Endothelial cell of umbilical vein (primary cell): ENCODE measurements around the gene NCOA5. TPM values are rescaled to one million over a fixed set of nuclear protein-coding genes. Genes with fewer than 3 reads are reported as not detected.

Experiments used
- BruUV-seq: library from RNA; stranded (reverse); fragments of 400-500 nt; replicated peaks from 2 replicates; lab custom pipeline; 2021; lab: Mats Ljungman, UMichigan
- CTCF ChIA-PET: fragments of 300-600, 350-600 bp; sonication (Branson Sonifier 250); formaldehyde crosslinking; loops from one replicate; lab custom pipeline; 2021; ENCODE audit warnings: antibody characterized with exemption, inconsistent platforms; lab: Charles Lee
- POLR2A ChIA-PET: fragments of 300-600, 350-600 bp; sonication (Branson Sonifier 250); formaldehyde crosslinking; loops from one replicate; lab custom pipeline; 2021; ENCODE audit warnings: antibody characterized with exemption, inconsistent platforms; lab: Charles Lee
- DNase-seq: peaks from one replicate; pipeline ENCODE4 v3.0.0-alpha.2; 2011; ENCODE audit warnings: low read depth, low spot score
- FAIRE-seq: peaks from 2 replicates; lab custom pipeline; 2011; peaks lifted over from hg19 to GRCh38; lab: Jason Lieb, UNC
- H2AFZ ChIP-seq: 2 replicates; pipeline ENCODE4 v1.6.0; 2012; ENCODE audit warnings: low read depth, low read length, control low read depth, inconsistent platforms
- H3K27ac ChIP-seq: 2 replicates; pipeline ENCODE4 v1.5.1; 2011; ENCODE audit warnings: low read depth, mild to moderate bottlenecking, control low read depth, low read length, moderate library complexity; ENCODE audit not compliant: insufficient read depth
- H3K27me3 ChIP-seq, 2 experiments: 2 replicates each; pipeline versions ENCODE4 v1.6.0 to v1.6.1; 2011; ENCODE audit warnings: low read length in 2 of 2, mixed read lengths in 1 of 2; ENCODE audit not compliant: control insufficient read depth in 2 of 2, insufficient read depth in 2 of 2
- H3K36me3 ChIP-seq, 2 experiments: 2 replicates in 1 of 2; 3 replicates in 1 of 2; pipeline ENCODE4 v1.5.1; 2011; ENCODE audit warnings: low read length in 2 of 2, mild to moderate bottlenecking in 1 of 2, moderate library complexity in 1 of 2; ENCODE audit not compliant: control insufficient read depth in 2 of 2, insufficient read depth in 2 of 2; ENCODE audit errors: extremely low read depth in 1 of 2
- H3K4me1 ChIP-seq: 3 replicates; pipeline ENCODE4 v1.5.1; 2011; ENCODE audit warnings: mild to moderate bottlenecking, low read length; ENCODE audit not compliant: control insufficient read depth, insufficient read depth; ENCODE audit errors: extremely low read depth
- H3K4me2 ChIP-seq: 2 replicates; pipeline ENCODE4 v1.6.1; 2011; ENCODE audit warnings: low read length, control low read depth, mixed read lengths; ENCODE audit not compliant: insufficient read depth
- H3K4me3 ChIP-seq, 3 experiments: fragments of 200-600 bp in 1 of 3; sonication (generic), shearing (Covaris generic) in 1 of 3; replicated peaks in 1 of 3; 2 replicates each; pipeline ENCODE4 v1.5.1; 2011 to 2016; ENCODE audit warnings: control low read depth in 3 of 3, low read length in 3 of 3, mild to moderate bottlenecking in 2 of 3, inconsistent platforms in 1 of 3, low read depth in 1 of 3, moderate library complexity in 1 of 3; ENCODE audit not compliant: insufficient read depth in 1 of 3
- H3K79me2 ChIP-seq: 2 replicates; pipeline ENCODE4 v1.6.0; 2012; ENCODE audit warnings: low read length, inconsistent platforms; ENCODE audit not compliant: control insufficient read depth, insufficient read depth
- H3K9ac ChIP-seq: replicated peaks from 2 replicates; pipeline ENCODE3; 2011; ENCODE audit warnings: low read length, control low read depth; ENCODE audit not compliant: insufficient read depth; ENCODE audit errors: extremely low read depth
- H3K9me1 ChIP-seq: replicated peaks from 3 replicates; pipeline ENCODE4 v1.6.0; 2011; ENCODE audit warnings: mild to moderate bottlenecking, low read length; ENCODE audit not compliant: control insufficient read depth, insufficient read depth; ENCODE audit errors: extremely low read depth
- H3K9me3 ChIP-seq: replicated peaks from 2 replicates; pipeline ENCODE4 v1.5.1; 2012; ENCODE audit warnings: low read length, inconsistent platforms; ENCODE audit not compliant: control insufficient read depth, insufficient read depth
- H4K20me1 ChIP-seq: replicated peaks from 2 replicates; pipeline ENCODE3; 2011; ENCODE audit warnings: mild to moderate bottlenecking, low read length; ENCODE audit not compliant: control insufficient read depth, insufficient read depth; ENCODE audit errors: extremely low read depth
- CTCF ChIP-seq, 2 donors: IDR thresholded peaks; 1 replicate in 1 of 2; 2 replicates in 1 of 2; pipeline ENCODE4 v1.5.1; 2011; ENCODE audit warnings: low read length in 2 of 2, mild to moderate bottlenecking in 2 of 2, moderate library complexity in 2 of 2, control low read depth in 1 of 2, inconsistent platforms in 1 of 2, low read depth in 1 of 2; ENCODE audit not compliant: insufficient read depth in 1 of 2; ENCODE audit errors: extremely low read depth in 1 of 2
- EZH2 ChIP-seq: IDR thresholded peaks from 2 replicates; pipeline ENCODE4 v1.6.1; 2012; ENCODE audit warnings: borderline replicate concordance, low read depth, mild to moderate bottlenecking, moderate library complexity, low read length, inconsistent platforms; ENCODE audit not compliant: severe bottlenecking
- FOS ChIP-seq: IDR thresholded peaks from 2 replicates; pipeline ENCODE4 v1.6.1; 2011; ENCODE audit warnings: mild to moderate bottlenecking, low read length, moderate library complexity, borderline replicate concordance; ENCODE audit not compliant: insufficient read depth
- GATA2 ChIP-seq: IDR thresholded peaks from 2 replicates; pipeline ENCODE4 v1.7.0; 2011; ENCODE audit warnings: low read depth, mild to moderate bottlenecking, moderate library complexity, mixed read lengths, low read length; ENCODE audit not compliant: insufficient read length, insufficient read depth
- JUN ChIP-seq: IDR thresholded peaks from 2 replicates; pipeline ENCODE4 v1.6.1; 2011; ENCODE audit warnings: borderline replicate concordance, low read depth; ENCODE audit not compliant: insufficient read length, insufficient read depth
- MAX ChIP-seq: IDR thresholded peaks from 2 replicates; pipeline ENCODE4 v1.6.1; 2011; ENCODE audit not compliant: insufficient read depth, insufficient read length
- MYC ChIP-seq: IDR thresholded peaks from one replicate; pipeline ENCODE4 v1.6.1; 2011; ENCODE audit warnings: mild to moderate bottlenecking, low read depth, low read length
- POLR2A ChIP-seq: IDR thresholded peaks from 2 replicates; pipeline ENCODE4 v1.6.1; 2012; ENCODE audit warnings: low read depth, mild to moderate bottlenecking, control low read depth, low read length
- POLR2AphosphoS5 ChIP-seq: IDR thresholded peaks from 2 replicates; pipeline ENCODE4 v1.6.1; 2012; ENCODE audit warnings: low read depth, mild to moderate bottlenecking, control low read depth, low read length, moderate library complexity; ENCODE audit not compliant: insufficient read depth
- dilution Hi-C: fragments of 300-500 bp; cut with MboI; formaldehyde crosslinking; loops from one replicate; pipeline ENCODE4 v1.15.0; 2019; ENCODE audit warnings: low sequenced_read_pairs; ENCODE audit not compliant: extremely low pct_ligation_motif_present
- intact Hi-C: fragments of 100-400 bp; cut with micrococcal nuclease; formaldehyde crosslinking; loops from one replicate; pipeline ENCODE4 v1.10.0; 2022
- polyA plus RNA-seq, 4 experiments: library from polyadenylated mRNA; depleted of rRNA in 3 of 4; stranded (reverse) in 3 of 4; unstranded in 1 of 4; fragments of >200 nt; gene quantifications; 2 replicates each; pipeline versions ENCODE4 v1.2.1 to v1.2.3, GENCODE V29; 2011 to 2012; ENCODE audit warnings: missing spikeins in 1 of 4
- total RNA-seq: library from RNA; stranded (reverse); gene quantifications from 2 replicates; pipeline ENCODE4 v1.2.3, GENCODE V29; 2021

Gene NCOA5
- total and polyA plus RNA-seq, 2 donors (not counting 3 experiments of a cell fraction or from before 2014, with no cell fraction given), result 32.0 to 39.5 TPM

- CTCF ChIA-PET, result no interaction called here
- Histone ChIP-seq H3K4me3 (no peak overlapping the region), H4K20me1 (no peaks in the 10 kb centered on the region), H3K79me2 (no peaks in the 10 kb centered on the region), H3K9me1 (no peaks in the 10 kb centered on the region), H3K27ac (no peak overlapping the region), H2AFZ (no peak overlapping the region), H3K27me3 (peaks cover 0 to 15% of the 10 kb centered on the region in 2 experiments), H3K9ac (no peak overlapping the region), H3K9me3 (no peaks in the 10 kb centered on the region), H3K36me3 (no peaks in the 10 kb centered on the region), H3K4me2 (no peak overlapping the region), H3K4me1 (no peaks in the 10 kb centered on the region)
- intact Hi-C loops, result no loop called here
- DNase-seq (no peak), FAIRE-seq (no peak)
- dilution Hi-C loops, result no loop called here
- TF ChIP-seq EZH2 (no peak), POLR2AphosphoS5 (no peak), FOS (no peak), MYC (no peak), GATA2 (no peak), MAX (no peak), JUN (no peak), POLR2A (no peak), CTCF (IDR thresholded peaks at IDR 0.05; ENCODE audit: extremely low read depth in 1 of 2, insufficient read depth in 1 of 2, low read depth in 1 of 2, low read length in 2 of 2) (no peak)
- no TSS peak for BruUV-seq
- POLR2A ChIA-PET, result no interaction called here
Observed at GRCh38 chr20:46139266-46139889, 49.6 kb upstream of the NCOA5 start.
